Activated gamma-delta T cell treated with Interleukin-2 at 50 U/mL for 16 hours (primary cell): ENCODE measurements around the gene HJURP.
"Not testable (repeated sequence)": the region's sequence is repeated elsewhere in the genome, so short reads cannot be mapped to it uniquely, and the experiment has no call there.

Experiments used
- DNase-seq: peaks from one replicate; pipeline ENCODE4 v3.0.0-alpha.2; 2020

Gene HJURP, protein sequence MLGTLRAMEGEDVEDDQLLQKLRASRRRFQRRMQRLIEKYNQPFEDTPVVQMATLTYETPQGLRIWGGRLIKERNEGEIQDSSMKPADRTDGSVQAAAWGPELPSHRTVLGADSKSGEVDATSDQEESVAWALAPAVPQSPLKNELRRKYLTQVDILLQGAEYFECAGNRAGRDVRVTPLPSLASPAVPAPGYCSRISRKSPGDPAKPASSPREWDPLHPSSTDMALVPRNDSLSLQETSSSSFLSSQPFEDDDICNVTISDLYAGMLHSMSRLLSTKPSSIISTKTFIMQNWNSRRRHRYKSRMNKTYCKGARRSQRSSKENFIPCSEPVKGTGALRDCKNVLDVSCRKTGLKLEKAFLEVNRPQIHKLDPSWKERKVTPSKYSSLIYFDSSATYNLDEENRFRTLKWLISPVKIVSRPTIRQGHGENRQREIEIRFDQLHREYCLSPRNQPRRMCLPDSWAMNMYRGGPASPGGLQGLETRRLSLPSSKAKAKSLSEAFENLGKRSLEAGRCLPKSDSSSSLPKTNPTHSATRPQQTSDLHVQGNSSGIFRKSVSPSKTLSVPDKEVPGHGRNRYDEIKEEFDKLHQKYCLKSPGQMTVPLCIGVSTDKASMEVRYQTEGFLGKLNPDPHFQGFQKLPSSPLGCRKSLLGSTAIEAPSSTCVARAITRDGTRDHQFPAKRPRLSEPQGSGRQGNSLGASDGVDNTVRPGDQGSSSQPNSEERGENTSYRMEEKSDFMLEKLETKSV

DNA sequence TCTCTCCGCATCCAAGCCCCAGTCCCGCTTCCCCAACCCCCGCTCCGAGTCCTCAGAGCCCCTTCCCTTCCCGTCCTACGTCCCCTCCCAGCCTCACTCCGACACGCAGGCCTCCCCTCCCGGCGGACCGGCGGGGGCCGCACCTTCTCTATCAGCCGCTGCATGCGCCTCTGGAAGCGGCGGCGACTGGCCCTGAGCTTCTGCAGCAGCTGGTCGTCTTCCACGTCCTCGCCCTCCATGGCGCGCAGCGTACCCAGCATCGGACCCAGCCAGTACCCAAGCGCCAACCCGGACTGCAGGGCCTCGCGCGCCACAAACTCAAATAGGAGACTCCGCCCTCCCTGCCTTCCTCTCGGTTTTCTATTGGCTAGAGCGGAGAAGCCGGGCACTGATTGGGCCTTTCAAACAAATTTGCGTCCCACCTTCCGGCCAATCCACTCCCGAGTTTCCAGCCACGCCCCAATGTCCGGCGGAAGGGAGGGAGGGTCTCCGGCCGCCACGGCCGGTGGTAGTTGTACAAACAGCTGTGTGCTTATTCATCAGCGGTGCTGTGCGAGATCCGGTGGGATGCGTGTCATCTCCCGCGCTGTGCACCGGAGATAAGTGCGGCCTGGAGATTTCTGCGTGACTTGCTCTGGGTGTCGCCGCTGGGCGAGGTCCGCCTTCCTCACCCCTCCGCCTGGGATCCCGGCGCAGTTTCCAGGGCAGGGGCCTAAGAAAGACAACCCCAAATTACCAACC, at the start of gene HJURP:
TSS of gene HJURP (minus strand) at position 295 of the 741 bp plus-strand sequence. CDS start at position 260, 35 bp downstream.
- peak; percentile 89 for DNase-seq

DNA sequence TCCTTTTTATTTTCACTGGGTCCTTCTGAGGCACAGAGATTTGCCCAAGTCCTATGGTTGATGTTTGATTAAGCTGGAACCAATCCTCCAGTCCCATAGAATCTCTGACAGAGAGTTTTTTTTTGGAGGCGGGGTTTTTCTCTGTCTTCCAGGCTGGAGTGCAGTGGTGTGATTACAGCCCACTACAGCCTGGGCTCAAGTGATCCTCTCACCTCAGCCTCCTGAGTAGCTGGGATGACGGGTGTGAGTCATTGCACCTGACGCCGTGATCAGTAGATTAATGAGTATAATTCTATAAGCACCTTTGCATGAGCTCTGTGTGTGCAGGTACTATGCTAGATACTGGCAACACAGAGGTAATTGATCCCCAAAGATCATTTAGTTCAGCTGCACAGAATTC, 47.5 kb upstream of the HJURP start:
- DNase-seq = no peak

DNA sequence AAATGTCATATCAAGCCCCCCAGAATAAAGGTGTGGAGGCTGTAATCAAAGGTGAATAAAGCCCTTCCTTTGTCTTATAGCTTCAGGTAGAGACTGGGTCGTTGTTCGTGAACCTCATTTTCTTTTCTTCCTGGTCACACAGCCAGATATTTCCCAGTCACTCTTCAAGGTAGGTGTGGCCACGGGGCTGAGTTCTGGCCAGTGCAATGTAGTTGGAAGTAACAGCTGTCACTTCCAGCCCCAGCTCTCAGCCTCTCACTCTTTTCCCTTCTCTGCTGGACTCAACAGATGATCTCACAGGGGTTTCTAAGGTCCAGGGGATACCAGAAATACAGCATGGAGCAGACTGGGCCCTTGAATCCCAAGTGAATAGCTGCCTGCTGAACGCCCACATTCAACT, 47.0 kb upstream of the HJURP start:
- DNase-seq = no peak

DNA sequence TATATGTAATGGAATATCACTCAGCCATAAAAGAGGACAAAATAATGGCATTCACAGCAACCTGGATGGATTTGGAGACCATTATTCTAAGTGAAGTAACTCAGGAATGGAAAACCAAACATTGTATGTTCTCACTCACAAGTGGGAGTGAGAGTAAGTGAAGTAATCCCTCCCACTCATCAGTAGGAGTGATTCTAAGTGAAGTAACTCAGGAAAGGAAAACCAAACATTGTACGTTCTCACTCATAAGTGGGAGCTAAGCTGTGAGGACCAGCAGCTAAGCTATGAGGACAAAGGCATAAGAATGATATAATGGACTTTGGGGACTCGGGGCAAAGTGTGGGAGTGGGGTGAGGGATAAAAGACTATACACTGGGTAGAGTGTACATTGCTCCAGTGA, 41.9 kb upstream of the HJURP start:
- DNase-seq = not testable (repeated sequence)

- DNase-seq = no peak
Observed at GRCh38 chr2:233892793-233893192, 38.5 kb upstream of the HJURP start.

- DNase-seq = no peak
Observed at GRCh38 chr2:233882353-233882752, 28.0 kb upstream of the HJURP start.

DNA sequence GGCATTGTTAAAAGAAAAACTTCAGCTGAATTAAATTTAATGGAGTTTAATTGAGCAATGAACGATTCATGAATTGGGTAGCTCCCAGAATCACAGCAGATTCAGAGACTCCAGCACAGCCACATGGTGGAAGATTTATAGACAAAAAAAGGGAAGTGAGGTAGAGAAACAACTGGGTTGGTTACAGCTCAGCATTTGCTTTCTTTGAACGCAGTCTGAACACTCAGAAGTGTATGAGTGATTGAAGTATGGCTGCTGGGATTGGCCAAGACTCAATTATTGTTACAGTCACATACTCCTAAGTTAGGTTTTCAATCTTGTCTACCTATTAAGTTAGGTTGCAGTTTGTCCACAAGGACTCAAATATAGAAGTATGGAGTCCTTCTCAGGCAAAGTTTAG, 17.8 kb upstream of the HJURP start:
- not testable (repeated sequence) for DNase-seq

GRCh38 chr2:233871432-233871831, 17.1 kb upstream of the HJURP start:
- DNase-seq = no peak

GRCh38 chr2:233867993-233868532, 13.7 kb upstream of the HJURP start, which contains the start of gene MSL3B:
MSL3B (minus strand) TSS chr2:233868386.
- DNase-seq = peak; percentile 50

DNA sequence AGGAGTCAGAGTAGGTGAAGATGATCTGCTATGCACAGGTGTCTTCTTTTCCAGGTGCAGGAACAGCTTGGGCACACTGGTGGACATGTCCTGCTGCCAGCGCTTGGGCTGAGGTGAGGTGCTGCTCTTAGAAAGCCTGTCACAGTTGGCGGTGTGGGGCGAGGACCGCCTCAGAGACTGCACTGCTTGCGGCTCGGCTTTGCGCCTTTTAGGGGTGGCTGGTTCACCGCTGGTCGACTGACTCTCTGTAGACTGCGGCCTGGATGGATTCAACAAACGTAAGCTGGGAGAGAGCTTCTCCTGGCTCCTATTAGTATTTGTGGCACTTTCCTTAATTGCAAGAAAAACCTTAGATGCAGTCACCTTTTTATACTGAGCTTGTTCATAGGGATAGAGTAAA, 12.1 kb upstream of the HJURP start:
- no peak for DNase-seq

- DNase-seq = no peak
Observed at GRCh38 chr2:233865838-233866237, 11.5 kb upstream of the HJURP start.

DNA sequence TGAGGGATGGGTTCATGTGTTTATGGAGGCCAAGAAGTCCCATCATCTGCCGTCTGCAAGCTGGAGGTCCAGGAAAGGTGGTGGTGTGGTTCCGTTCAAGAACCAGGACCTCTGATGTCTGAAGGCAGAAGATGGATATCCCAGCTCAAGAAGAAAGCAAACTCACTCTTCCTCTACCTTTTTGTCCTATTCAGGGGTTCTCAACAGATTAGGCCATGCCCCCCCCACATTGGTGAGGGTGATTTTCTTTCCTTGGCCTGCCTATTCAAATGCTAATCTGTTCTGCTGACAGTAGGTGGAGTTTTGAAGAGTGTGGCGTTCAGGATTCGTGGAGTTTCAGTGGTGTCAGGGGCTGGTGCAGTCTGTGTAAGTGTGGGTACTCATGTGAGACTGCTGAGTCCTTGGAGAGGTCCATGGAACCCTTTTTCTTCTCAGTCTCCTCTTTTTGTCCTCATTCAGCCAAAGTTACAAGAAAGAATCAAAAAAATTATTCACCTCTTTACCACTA, 8.0 kb upstream of the HJURP start:
- no peak for DNase-seq

GRCh38 chr2:233858331-233858730, 4.0 kb upstream of the HJURP start:
- DNase-seq = no peak

GRCh38 chr2:233857511-233858141, 3.3 kb upstream of the HJURP start:
- peak; percentile 47 for DNase-seq

- DNase-seq = no peak
Observed at GRCh38 chr2:233856184-233856583, 1.8 kb upstream of the HJURP start.

DNA sequence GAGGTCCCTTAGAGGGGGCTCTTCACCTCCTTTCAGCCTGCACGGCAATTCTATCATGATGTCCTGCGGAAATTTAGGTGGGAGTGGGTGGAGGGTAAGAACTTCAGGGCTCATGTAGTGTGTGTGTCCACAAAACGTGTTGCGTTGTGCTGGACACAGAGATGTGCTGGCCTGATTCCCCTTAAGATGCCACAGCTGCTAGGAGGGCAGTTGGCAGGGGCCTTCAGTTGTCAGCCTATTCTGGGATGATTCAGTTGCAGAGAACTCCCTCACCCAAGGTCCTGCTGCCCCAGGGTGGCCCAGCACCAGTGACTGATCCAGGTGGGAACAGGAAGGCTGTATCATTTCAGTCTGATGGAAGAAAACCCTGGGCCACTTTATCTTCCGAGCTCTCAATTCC, 1.0 kb upstream of the HJURP start:
- DNase-seq = no peak

DNA sequence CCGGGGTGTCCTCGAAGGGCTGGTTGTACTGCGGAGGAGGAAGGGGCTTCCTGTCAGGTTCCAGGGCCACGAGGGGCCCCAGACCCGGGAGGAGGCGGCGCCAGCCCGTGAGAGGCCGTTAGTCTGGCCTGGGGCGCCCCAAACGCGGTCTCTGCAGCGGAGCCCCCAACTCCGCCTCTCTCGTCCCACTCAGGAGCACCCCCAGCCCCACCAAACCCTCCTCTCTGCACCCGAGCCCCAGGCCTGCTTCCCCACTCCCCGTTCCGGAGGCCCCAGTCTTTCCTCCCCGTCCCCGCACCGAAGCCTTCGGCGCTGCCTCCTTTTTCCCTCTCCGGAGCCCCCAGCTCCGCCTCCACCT, 473 bp downstream of the HJURP start:
- no peak for DNase-seq

DNA sequence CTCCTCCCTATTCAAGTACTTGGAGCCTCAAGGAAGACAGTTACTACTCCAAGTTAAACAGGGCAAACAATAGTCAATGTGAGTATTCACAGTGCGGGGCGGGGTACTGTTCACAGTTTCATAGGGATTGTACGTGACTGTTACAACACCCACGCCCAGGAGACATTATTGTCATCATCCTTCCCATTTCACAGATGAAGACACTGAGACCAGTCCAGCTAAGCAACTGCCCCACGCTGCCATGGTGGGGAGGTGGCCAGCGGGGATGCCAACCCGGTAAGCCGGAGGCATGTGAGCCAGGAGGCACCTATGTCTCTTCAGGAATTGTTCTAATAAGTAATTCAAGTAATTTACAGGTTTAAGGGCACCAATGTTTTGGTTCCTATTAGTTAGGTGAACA, 982 bp downstream of the HJURP start:
- DNase-seq = no peak

GRCh38 chr2:233852056-233852455, 2.3 kb downstream of the HJURP start:
- DNase-seq = no peak

GRCh38 chr2:233851169-233851568, 3.2 kb downstream of the HJURP start:
- no peak for DNase-seq

DNA sequence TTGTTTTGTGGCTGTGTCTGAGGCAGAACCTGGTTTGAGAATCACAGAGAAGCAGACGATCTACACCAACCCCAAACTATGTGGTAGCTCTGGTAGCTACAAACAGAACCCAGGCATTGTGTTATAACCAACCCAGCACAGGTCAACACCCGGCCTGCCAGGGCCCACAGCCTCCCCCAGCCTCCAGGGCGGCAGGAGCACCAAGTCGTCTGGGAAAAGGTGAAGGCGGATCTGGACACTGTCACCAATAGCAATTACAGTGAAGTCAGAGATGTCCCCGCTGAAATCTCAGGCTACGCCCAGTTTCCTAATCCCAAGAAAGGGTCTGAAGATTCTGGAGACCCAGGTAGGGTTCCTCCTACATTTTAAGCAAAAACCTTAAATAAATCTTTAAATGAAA, 3.6 kb downstream of the HJURP start:
- no peak for DNase-seq

DNA sequence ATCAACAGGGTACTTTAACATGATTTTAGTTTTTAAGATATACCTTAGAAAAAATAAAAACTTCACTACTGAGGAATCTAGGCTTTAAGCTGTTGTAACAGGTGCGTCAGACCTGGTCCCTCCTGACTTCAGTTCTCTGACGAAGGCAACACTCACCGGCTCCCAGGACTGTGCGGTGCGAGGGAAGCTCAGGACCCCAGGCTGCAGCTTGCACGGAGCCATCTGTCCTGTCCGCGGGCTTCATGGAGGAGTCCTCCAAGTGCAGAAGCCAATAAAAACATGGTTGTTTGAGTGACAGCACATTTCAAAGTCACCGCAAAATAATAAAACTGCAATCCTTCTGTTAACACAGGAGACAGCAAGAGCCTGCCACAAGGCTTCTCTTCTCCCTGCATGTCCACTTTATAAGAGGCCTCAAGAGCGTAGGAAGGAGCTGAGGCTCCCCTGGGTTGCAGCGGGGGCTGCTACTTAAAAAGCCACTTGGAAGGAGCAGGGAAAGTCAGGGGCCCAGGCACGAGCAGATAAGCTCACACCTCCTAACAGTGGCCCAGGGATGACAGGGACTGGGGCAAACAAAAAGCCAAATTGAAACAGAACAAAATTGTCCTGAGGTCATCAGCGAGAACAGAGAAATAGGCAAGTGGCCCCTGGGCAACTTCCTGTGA, 4.6 kb downstream of the HJURP start:
- no peak for DNase-seq
